Activated CD8-positive, alpha-beta memory T cell treated with anti-CD3 and anti-CD28 coated beads, Interleukin-2, amount 50 U/mL, for 48 hours (primary cell): ENCODE data around the gene ZNF791.
"Not testable (repeated sequence)": the region's sequence is repeated elsewhere in the genome, so short reads cannot be mapped to it uniquely, and the experiment has no call there.

Experiments
- DNase-seq: peaks from one replicate; pipeline ENCODE4 v3.0.0-alpha.2; 2020

The ZNF791 gene

GRCh38 chr19:12610540-12611360, at the start of gene ZNF791, which contains the start of gene ZNF490:
Gene ZNF791 (plus strand): TSS chr19:12610920. CDS start chr19:12611080, 160 bp downstream.
Gene ZNF490 (minus strand): TSS chr19:12610813. CDS start chr19:12610680, 133 bp downstream.
- peak; percentile 96 for DNase-seq

GRCh38 chr19:12564016-12564664, 46.6 kb upstream of the ZNF791 start:
- DNase-seq = peak; percentile 100

GRCh38 chr19:12566380-12566779, 44.3 kb upstream of the ZNF791 start:
- not testable (repeated sequence) for DNase-seq

GRCh38 chr19:12567951-12568350, 42.8 kb upstream of the ZNF791 start:
- no peak for DNase-seq

- no peak for DNase-seq
These were observed 36.7 kb upstream of the ZNF791 start for GRCh38 chr19:12574036-12574435.

- DNase-seq = no peak
These were observed 32.1 kb upstream of the ZNF791 start for GRCh38 chr19:12578641-12579040.

- DNase-seq = no peak
These were observed 30.5 kb upstream of the ZNF791 start for GRCh38 chr19:12580180-12580694.

GRCh38 chr19:12581100-12581499, 29.6 kb upstream of the ZNF791 start:
- DNase-seq = no peak

GRCh38 chr19:12596485-12596884, 14.2 kb upstream of the ZNF791 start:
- DNase-seq = no peak

GRCh38 chr19:12596927-12597548, 13.7 kb upstream of the ZNF791 start:
- no peak for DNase-seq

GRCh38 chr19:12597594-12597993, 13.1 kb upstream of the ZNF791 start:
- DNase-seq = no peak

- no peak for DNase-seq
These were observed 7.0 kb upstream of the ZNF791 start for GRCh38 chr19:12603714-12604113.

GRCh38 chr19:12606796-12607195, 3.9 kb upstream of the ZNF791 start:
- no peak for DNase-seq

GRCh38 chr19:12607631-12608030, 3.1 kb upstream of the ZNF791 start:
- DNase-seq = no peak

- no peak for DNase-seq
These were observed 610 bp downstream of the ZNF791 start for GRCh38 chr19:12611361-12611699.

- no peak for DNase-seq
These were observed 6.9 kb downstream of the ZNF791 start for GRCh38 chr19:12617646-12618045.

- not testable (repeated sequence) for DNase-seq
These were observed 10.7 kb downstream of the ZNF791 start for GRCh38 chr19:12621253-12622024.

GRCh38 chr19:12623361-12624031, 12.8 kb downstream of the ZNF791 start:
- no peak for DNase-seq

GRCh38 chr19:12626958-12627357, 16.2 kb downstream of the ZNF791 start:
- no peak for DNase-seq

- DNase-seq = no peak
These were observed 17.6 kb downstream of the ZNF791 start for GRCh38 chr19:12628040-12629022.

GRCh38 chr19:12629215-12629614, 18.5 kb downstream of the ZNF791 start:
- no peak for DNase-seq
